CD14-positive monocyte (primary cell): ENCODE results near the gene SCRN2. TPM values are rescaled to one million over a fixed set of nuclear protein-coding genes. Genes with fewer than 3 reads are reported as not detected.

ENCODE experiments used
- DNase-seq, 3 donors: peaks; one replicate each; pipeline ENCODE4 v3.0.0-alpha.2; 2011 to 2022
- H2AFZ ChIP-seq: 2 replicates; pipeline ENCODE4 v1.6.0; 2012; ENCODE audit warnings: mild to moderate bottlenecking, low read depth, low read length, inconsistent platforms; ENCODE audit not compliant: insufficient read depth, poor library complexity, severe bottlenecking
- H3K27ac ChIP-seq, 2 donors: 1 replicate in 1 of 2; 2 replicates in 1 of 2; pipeline ENCODE4 v1.5.1; 2012 to 2013; ENCODE audit warnings: low read length in 2 of 2, control low read depth in 1 of 2, inconsistent platforms in 1 of 2, low read depth in 1 of 2, mild to moderate bottlenecking in 1 of 2
- H3K27me3 ChIP-seq, 2 donors: one replicate each; pipeline versions ENCODE4 v1.6.0 to v1.6.1; 2011 to 2013; ENCODE audit warnings: low read length in 2 of 2; ENCODE audit not compliant: control insufficient read depth in 2 of 2, insufficient read depth in 2 of 2
- H3K36me3 ChIP-seq, 2 donors: replicated peaks in 1 of 2; 1 replicate in 1 of 2; 2 replicates in 1 of 2; pipeline versions ENCODE4 v1.5.1 to v1.6.1; 2012 to 2013; ENCODE audit warnings: low read length in 2 of 2, control low read depth in 1 of 2, inconsistent platforms in 1 of 2, mild to moderate bottlenecking in 1 of 2; ENCODE audit not compliant: insufficient read depth in 2 of 2, control insufficient read depth in 1 of 2
- H3K4me1 ChIP-seq, 2 donors: 1 replicate in 1 of 2; 2 replicates in 1 of 2; pipeline versions ENCODE4 v1.5.1 to v1.6.1; 2012 to 2013; ENCODE audit warnings: low read length in 2 of 2, control low read depth in 1 of 2, inconsistent platforms in 1 of 2, mild to moderate bottlenecking in 1 of 2, moderate library complexity in 1 of 2; ENCODE audit not compliant: insufficient read depth in 2 of 2, control insufficient read depth in 1 of 2
- H3K4me2 ChIP-seq: replicated peaks from 2 replicates; pipeline ENCODE3; 2012; ENCODE audit warnings: low read length, moderate library complexity, mild to moderate bottlenecking; ENCODE audit not compliant: poor library complexity, severe bottlenecking; ENCODE audit errors: extremely low read depth
- H3K4me3 ChIP-seq, 3 experiments: fragments of 200-600 bp in 1 of 3; sonication (generic) in 1 of 3; replicated peaks in 1 of 3; 1 replicate in 2 of 3; 2 replicates in 1 of 3; pipeline ENCODE4 v1.5.1; 2011 to 2013; ENCODE audit warnings: low read length in 3 of 3, mild to moderate bottlenecking in 3 of 3, control low read depth in 2 of 3, low read depth in 2 of 3, inconsistent platforms in 1 of 3, moderate library complexity in 1 of 3
- H3K79me2 ChIP-seq: 2 replicates; pipeline ENCODE4 v1.6.0; 2012; ENCODE audit warnings: mild to moderate bottlenecking, control low read depth, inconsistent platforms, low read length, moderate library complexity; ENCODE audit not compliant: insufficient read depth
- H3K9ac ChIP-seq: 2 replicates; pipeline ENCODE4 v1.6.0; 2017; ENCODE audit warnings: low read length, mild to moderate bottlenecking; ENCODE audit not compliant: insufficient read depth, poor library complexity, severe bottlenecking
- H3K9me3 ChIP-seq, 2 donors: replicated peaks in 1 of 2; 1 replicate in 1 of 2; 2 replicates in 1 of 2; pipeline versions ENCODE4 v1.5.1 to v1.6.1; 2012 to 2013; ENCODE audit warnings: low read length in 2 of 2, control low read depth in 1 of 2; ENCODE audit not compliant: control insufficient read depth in 1 of 2, insufficient read depth in 1 of 2
- H4K20me1 ChIP-seq: 2 replicates; pipeline ENCODE4 v1.6.0; 2012; ENCODE audit warnings: mild to moderate bottlenecking, low read length, control low read depth, moderate library complexity; ENCODE audit not compliant: insufficient read depth
- H3K27ac Mint-ChIP-seq, 7 donors: one replicate each; pipeline ENCODE4 v1.8.0; 2020; ENCODE audit warnings: mild to moderate bottlenecking in 7 of 7, mixed read lengths in 7 of 7, moderate library complexity in 6 of 7, inconsistent platforms in 2 of 7
- H3K27me3 Mint-ChIP-seq, 3 donors: one replicate each; pipeline ENCODE4 v1.8.0; 2021 to 2022; ENCODE audit warnings: low read depth in 3 of 3, mild to moderate bottlenecking in 3 of 3, mixed read lengths in 3 of 3, moderate library complexity in 3 of 3, inconsistent platforms in 1 of 3
- H3K36me3 Mint-ChIP-seq, 2 donors: one replicate each; pipeline ENCODE4 v1.8.0; 2020; ENCODE audit warnings: mixed read lengths in 2 of 2, inconsistent platforms in 1 of 2, mild to moderate bottlenecking in 1 of 2
- H3K4me1 Mint-ChIP-seq: one replicate; pipeline ENCODE4 v1.8.0; 2020; ENCODE audit warnings: mild to moderate bottlenecking, mixed read lengths
- H3K4me3 Mint-ChIP-seq, 2 donors: one replicate each; pipeline ENCODE4 v1.8.0; 2020; ENCODE audit warnings: mild to moderate bottlenecking in 2 of 2, mixed read lengths in 2 of 2, moderate library complexity in 1 of 2
- H3K9me3 Mint-ChIP-seq, 7 donors: one replicate each; pipeline ENCODE4 v1.8.0; 2020 to 2022; ENCODE audit warnings: mixed read lengths in 7 of 7, mild to moderate bottlenecking in 6 of 7, moderate library complexity in 6 of 7, inconsistent platforms in 2 of 7
- WGBS: methylation state at CpG from one replicate; pipeline ENCODE4 v1.1.5; 2013; ENCODE audit warnings: missing lambda C conversion rate; ENCODE audit not compliant: insufficient coverage; 5-methylcytosine and 5-hydroxymethylcytosine counted together
- intact Hi-C, 2 donors: fragments of 100-400 bp; cut with micrococcal nuclease; formaldehyde crosslinking; loops; one replicate each; pipeline versions ENCODE4 v1.15.0 to v1.15.1; 2023
- polyA plus RNA-seq, 3 donors: library from polyadenylated mRNA; depleted of rRNA in 1 of 3; unstranded in 2 of 3; stranded (reverse) in 1 of 3; fragments of 300-500 nt in 2 of 3; fragments of >200 nt in 1 of 3; fragmentation: Illumina TruSeq in 2 of 3; gene quantifications; 1 replicate in 2 of 3; 2 replicates in 1 of 3; pipeline ENCODE4 v1.2.3, GENCODE V29; 2012 to 2021
- TF ChIP-seq, protein P1 (sequence below): fragments of 200-600 bp; IDR thresholded peaks from one replicate; pipeline ENCODE4 v1.8.0; 2022; ENCODE audit warnings: antibody characterized with exemption, mild to moderate bottlenecking

The SCRN2 gene
- polyA plus RNA-seq, 3 donors: 13.2 to 45.1 (median 14.5) TPM

DNA sequence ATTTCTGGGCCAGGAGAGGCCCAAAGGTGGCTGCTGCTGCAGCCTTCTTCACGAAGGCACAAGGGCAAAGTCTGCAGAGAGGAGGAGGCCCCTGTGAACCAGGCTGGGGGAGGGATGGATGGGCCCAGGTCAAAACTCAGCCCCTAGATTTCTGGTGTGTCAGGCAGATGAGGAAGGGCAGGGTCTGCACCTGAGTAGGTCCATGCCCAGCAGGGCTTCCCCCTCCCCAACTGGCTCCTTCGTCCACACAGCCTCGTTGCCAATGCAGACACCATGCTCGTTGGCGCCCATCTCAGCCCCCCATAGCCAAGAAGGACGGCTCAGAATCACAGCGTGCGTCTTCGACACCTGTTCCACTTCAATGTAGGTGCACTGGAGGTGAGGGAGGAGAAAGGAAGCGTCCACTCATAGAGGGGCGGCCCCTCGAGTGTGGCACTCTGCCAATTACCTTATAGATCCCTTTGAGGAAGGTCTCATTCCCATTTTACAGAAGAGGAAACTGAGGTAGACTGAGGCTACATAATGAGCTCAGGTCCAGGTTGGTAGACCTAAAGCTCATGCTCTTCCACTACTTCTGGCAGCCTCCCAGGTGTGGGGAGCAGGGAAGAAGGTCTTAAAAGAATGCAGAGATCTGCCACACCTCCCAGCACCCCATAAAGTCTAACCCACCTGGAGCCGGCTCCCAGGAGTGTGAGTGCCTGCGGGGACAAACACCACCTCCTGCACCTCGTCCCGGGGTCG lies 902 bp downstream of the SCRN2 start:
- TF ChIP-seq, protein P1, sequence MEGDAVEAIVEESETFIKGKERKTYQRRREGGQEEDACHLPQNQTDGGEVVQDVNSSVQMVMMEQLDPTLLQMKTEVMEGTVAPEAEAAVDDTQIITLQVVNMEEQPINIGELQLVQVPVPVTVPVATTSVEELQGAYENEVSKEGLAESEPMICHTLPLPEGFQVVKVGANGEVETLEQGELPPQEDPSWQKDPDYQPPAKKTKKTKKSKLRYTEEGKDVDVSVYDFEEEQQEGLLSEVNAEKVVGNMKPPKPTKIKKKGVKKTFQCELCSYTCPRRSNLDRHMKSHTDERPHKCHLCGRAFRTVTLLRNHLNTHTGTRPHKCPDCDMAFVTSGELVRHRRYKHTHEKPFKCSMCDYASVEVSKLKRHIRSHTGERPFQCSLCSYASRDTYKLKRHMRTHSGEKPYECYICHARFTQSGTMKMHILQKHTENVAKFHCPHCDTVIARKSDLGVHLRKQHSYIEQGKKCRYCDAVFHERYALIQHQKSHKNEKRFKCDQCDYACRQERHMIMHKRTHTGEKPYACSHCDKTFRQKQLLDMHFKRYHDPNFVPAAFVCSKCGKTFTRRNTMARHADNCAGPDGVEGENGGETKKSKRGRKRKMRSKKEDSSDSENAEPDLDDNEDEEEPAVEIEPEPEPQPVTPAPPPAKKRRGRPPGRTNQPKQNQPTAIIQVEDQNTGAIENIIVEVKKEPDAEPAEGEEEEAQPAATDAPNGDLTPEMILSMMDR: no peak
- Mint-ChIP-seq H3K9me3 (no peaks in the 10 kb centered on the region), H3K36me3 (peaks cover 23% of the 10 kb centered on the region in 2 donors), H3K27me3 (peaks cover 2 to 17% (median 2%) of the 10 kb centered on the region in 3 donors), H3K27ac (peak overlapping the region in 1 of 7 donors; percentile 43), H3K4me1 (peaks cover 24% of the 10 kb centered on the region), H3K4me3 (peak overlapping the region; percentile 97 to 98)
- peaks cover 0 to 4% of the 10 kb centered on the region in 2 donors for H3K27me3 ChIP-seq
- H3K36me3 ChIP-seq: peaks cover 7 to 19% of the 10 kb centered on the region in 2 donors
- peak overlapping the region; percentile 74 for H3K9ac ChIP-seq
- H3K27ac ChIP-seq: no peak overlapping the region
- H3K4me1 ChIP-seq: peaks cover 8 to 13% of the 10 kb centered on the region in 2 donors
- DNase-seq: no peak
- no peaks in the 10 kb centered on the region for H4K20me1 ChIP-seq
- 0% methylated on average over 5 of the region's 17 CpGs for WGBS
- H3K79me2 ChIP-seq: no peaks in the 10 kb centered on the region
- peak overlapping the region; percentile 99 for H2AFZ ChIP-seq
- H3K4me2 ChIP-seq: peak overlapping the region; percentile 96
- no peaks in the 10 kb centered on the region for H3K9me3 ChIP-seq
- peak overlapping the region; percentile 57 to 91 (median 81) for H3K4me3 ChIP-seq
- intact Hi-C loops: loop anchor here in 1 of 2 donors (5.0 kb wide), 1 partner anchor 132 kb away; the partner anchor contains the start of gene CDK5RAP3

DNA sequence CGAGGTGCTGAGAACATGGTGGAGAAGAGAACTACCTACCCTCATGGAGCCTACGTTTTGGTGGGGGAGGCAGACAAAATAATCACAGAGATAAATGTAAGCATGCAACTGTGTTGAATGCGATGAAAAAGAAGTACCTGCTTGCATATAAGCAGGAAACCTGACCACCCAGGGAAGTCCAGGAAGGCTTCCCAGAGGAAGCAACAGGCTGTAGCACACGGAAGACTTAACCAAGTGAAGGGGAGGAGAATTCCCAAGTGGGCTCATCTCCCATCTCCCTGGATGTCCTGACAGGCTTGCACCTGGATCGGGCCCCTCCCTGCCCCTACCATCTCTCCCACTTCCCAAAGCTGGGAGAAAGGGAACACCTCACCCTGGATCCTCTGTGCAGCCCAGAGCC lies 2.0 kb downstream of the SCRN2 start:
- no peaks in the 10 kb centered on the region for H3K9me3 Mint-ChIP-seq
- no peak overlapping the region for H2AFZ ChIP-seq
- no peak overlapping the region for H3K9ac ChIP-seq
- peaks cover 23% of the 10 kb centered on the region in 2 donors for H3K36me3 Mint-ChIP-seq
- H4K20me1 ChIP-seq: no peaks in the 10 kb centered on the region
- H3K27ac Mint-ChIP-seq: peak overlapping the region in 1 of 7 donors; percentile 47
- no peaks in the 10 kb centered on the region for H3K79me2 ChIP-seq
- TF ChIP-seq, protein P1: no peak
- H3K27me3 Mint-ChIP-seq: peaks cover 0 to 6% (median 0%) of the 10 kb centered on the region in 3 donors
- no peaks in the 10 kb centered on the region for H3K9me3 ChIP-seq
- no peak overlapping the region for H3K27ac ChIP-seq
- H3K4me3 ChIP-seq: no peak overlapping the region
- H3K4me1 Mint-ChIP-seq: peaks cover 35% of the 10 kb centered on the region
- DNase-seq: no peak
- H3K36me3 ChIP-seq: peaks cover 7 to 19% of the 10 kb centered on the region in 2 donors
- no peak overlapping the region for H3K4me2 ChIP-seq
- H3K27me3 ChIP-seq: no peaks in the 10 kb centered on the region
- 100% methylated on average over 1 of the region's 5 CpGs for WGBS
- no peak overlapping the region for H3K4me3 Mint-ChIP-seq
- intact Hi-C loops: loop anchor here in 1 of 2 donors (5.0 kb wide), 1 partner anchor 178 kb away; no protein-coding TSS in a partner anchor
- peaks cover 12 to 23% of the 10 kb centered on the region in 2 donors for H3K4me1 ChIP-seq
